AG08395 (cell line): Measurements from ENCODE around the gene SKAP2.

Experiments used
- DNase-seq: peaks from one replicate; pipeline ENCODE4 v3.0.0; 2012; ENCODE audit warnings: mixed read lengths, low spot score

The SKAP2 gene

GRCh38 chr7:26637610-26638009 lies 226.8 kb downstream of the SKAP2 start:
- no peak for DNase-seq

GRCh38 chr7:26636808-26637207 lies 227.6 kb downstream of the SKAP2 start:
- DNase-seq, result no peak

DNA sequence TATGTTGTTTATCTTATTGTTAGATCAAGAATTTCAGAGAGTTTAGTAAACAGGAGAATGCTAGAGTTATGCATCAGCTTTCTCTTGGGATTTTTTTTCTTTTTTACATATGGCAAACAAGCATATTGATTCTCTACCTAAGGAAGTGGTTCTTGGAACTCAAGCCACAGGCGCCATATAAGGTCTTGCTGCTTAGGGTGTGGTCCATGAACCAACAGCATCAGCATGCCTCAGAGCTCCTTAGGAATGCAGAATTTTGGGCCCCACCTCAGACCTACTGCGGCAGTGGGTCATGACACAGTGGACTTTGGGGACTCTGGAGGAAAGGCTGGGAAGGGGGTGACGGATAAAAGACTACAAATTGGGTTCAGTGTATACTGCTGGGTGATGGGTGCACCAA lies 230.8 kb downstream of the SKAP2 start:
- DNase-seq, result no peak

DNA sequence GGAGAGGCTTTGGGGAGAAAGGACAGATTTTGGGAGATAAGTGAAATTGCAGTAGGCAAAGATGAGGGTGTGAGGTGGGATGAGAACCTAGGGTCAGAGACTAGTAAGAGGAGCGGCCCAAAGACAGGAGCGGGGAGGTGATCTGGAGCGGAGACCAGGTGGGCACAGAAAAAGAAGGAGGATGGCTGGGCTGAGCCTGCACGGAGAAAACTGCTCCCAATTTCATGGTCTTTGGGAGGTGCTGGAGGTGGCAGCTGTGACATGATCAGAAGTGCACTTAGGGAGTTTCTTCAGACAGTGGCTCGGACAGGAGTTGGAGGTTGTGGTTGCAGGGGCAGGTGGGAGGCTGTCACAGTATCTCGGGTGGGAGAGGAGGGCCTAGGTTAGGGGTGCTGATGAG lies 232.8 kb downstream of the SKAP2 start:
- no peak for DNase-seq

DNA sequence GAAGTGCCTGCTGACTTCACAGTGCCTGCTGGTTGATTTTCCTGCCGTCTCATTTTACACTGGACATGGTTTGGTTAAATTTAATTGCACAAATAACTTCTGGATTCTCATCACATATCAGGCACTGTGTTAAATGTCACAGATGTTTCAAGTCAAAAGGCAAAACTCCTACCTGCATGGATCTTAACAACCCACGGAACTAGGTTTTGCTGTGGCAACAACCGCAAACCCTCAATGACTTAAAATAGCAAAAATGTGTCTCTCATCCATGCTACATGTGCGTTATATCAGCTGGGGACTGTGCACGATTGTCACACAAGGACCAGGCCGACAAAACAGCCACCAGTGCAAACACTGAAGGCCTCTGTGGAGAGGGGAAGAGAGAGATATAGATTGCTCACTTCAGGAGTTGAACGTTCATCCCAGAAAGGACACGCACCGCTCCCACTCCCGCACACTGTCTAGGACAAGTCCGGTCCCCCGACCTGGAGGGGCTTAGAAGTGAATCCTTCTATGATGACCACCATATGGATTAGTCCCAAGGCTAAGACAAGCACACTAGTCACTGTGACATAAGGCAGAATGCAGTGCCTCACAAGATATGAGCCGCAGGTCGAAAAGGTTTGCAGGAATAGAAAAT lies 233.3 kb downstream of the SKAP2 start:
- no peak for DNase-seq

DNA sequence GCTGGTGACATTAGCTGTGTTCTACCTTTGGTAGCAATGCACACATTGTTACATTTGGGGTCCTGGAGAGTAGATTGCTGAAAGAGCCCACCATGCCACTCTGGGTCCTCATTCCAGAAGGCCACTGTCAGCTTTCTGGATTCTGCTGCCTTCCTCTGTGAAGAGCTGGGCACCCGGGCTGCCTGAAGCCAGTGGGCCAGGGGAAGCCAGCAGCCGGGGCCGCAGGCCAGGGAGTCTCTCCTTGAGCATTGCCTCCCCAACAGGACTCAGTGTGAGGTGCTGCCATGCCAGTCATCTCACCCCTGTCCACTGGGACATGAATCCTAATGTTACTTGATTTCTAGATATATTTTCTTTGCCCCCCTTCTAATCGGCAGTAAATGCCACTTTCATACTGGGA lies 234.0 kb downstream of the SKAP2 start:
- DNase-seq, result no peak

DNA sequence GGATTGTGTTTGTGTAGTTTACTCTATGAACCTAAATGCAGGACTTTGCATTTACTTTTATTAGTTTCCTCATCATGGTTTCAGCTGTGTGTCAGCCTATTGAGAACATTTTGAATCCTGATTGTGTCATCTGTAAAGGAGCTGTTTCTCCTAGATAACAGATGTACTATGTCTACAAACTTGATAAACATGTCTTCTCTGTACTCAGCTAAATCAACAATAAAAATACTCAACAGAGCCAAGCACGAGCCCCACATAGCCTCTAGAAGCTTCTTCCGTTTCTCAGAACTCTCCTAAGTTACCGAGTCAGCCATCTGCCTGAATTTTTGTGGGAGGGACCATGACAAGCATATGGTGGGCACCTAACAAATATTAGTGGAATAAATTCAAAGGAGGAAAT lies 234.7 kb downstream of the SKAP2 start:
- no peak for DNase-seq

DNA sequence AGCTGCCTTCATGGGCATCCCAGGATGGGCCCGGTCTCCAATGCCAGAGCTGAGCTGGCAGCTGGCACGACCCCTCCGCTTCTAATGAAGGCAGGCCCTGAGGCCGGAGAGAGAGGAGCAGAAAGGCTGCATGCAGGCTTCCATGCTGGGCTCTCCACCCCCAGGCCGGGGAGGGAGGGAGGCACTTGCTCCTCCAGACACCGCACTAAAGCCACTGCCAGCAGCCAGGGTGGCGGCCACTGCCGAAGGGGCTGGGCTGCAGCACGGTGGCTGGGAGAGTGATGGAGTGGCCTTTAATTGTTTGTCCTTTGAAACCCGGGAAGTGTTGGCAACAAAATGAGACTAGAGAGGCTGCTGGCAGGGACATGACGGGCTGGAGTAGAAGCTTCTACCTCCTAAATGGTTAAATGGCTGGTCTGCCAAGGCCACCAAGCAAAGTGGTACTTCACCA lies 236.5 kb downstream of the SKAP2 start:
- no peak for DNase-seq

GRCh38 chr7:26627221-26627620 lies 237.2 kb downstream of the SKAP2 start:
- no peak for DNase-seq

- no peak for DNase-seq
These were observed 237.7 kb downstream of the SKAP2 start for GRCh38 chr7:26626687-26627086.

DNA sequence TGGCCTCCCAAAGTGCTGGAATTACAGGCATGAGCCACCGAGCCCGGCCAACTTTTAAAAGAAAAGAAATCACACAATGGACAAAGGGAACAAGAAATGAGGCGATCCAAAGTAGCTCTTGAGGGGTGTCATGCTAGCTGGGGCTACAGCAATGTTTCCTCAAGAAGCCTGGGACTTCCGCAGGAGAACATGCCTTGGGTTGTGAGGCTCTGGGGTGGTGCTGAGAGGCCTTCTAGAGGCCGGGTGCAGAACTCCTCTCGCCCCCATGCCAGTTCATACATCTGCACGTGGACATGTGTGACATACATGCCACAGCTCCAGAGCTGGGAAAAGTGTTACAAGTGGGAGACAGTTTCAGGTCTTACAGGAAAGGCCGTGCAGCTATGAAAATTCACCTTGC lies 238.2 kb downstream of the SKAP2 start:
- DNase-seq, result no peak

DNA sequence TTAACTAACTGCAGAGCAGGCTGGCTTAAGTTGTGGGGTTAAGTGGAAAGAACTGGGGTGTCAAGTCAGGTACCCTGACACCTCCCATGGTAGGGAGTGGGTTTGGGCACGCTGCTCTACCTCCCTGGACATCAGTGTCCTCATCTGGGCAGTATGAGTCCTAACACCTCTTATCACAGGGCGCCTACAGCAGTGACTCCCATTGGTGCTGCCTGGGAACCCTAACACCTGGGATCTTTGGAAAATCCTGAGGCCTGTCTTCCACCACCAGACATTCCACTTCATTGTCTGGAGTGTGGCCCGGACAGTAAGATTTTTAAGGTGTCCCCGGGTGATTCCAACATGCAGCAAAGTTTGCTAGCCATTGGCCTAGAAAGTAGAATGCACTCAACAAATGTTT lies 239.1 kb downstream of the SKAP2 start:
- DNase-seq, result no peak

DNA sequence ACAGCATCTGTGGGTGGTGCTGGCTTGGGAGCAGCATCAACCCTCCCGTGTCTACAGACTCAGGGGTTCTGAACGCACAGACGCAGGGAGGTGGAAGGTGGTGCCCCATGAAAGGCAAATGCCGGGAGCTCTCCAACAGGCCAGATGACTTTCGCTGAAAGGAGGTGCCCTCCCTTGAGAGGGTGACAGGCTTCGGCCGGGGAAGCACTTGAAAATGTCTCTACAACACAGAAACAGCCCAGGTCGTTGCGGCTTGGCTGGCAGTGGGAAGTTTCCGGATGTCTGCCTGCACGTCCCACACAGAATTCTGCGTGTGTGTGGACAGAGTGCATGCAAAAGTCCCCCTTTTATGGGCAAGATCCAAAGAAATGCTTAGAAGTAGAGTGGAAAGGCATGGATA lies 239.6 kb downstream of the SKAP2 start:
- DNase-seq, result no peak

- DNase-seq, result no peak
These were observed 240.0 kb downstream of the SKAP2 start for GRCh38 chr7:26624431-26624830.

DNA sequence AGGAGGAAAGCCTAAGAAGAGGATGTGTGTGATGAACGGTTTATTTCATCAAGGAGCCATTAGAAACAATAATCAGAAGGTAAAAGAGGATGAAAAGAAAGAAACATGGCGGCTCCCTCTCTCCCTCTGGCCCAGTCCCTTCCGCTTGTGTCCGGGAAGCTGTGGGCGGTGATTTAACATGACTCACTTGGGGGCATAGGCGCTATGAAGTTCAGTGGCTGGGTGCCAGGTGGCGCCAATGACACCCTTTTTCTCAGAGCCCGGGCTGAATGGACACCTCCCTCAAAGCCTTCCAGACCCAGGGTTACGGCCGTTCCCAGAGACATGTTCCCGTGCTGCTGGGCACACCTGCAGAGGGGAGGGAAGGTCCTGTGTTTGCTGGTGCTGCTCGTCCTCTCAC lies 244.0 kb downstream of the SKAP2 start:
- DNase-seq, result no peak

GRCh38 chr7:26619348-26619984 lies 244.9 kb downstream of the SKAP2 start:
- no peak for DNase-seq

DNA sequence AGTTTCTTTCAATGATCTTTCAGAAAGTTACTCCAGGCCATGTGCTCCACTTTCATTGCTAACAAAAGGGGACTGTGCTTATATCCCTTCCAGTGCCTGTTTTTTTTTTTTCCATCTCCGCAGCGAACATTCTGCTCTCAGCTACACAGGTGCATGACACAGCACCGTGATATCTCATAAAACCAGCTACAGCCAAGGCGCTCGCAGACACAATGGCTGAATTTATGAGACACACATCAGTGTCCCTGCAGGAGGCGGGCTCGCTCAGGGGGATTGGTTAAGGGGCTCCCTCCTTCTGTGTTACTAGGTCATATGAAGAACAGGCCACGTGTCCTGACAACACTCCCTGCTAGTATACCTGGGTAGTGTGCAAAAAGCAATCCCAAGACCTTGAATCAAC lies 245.5 kb downstream of the SKAP2 start:
- no peak for DNase-seq

DNA sequence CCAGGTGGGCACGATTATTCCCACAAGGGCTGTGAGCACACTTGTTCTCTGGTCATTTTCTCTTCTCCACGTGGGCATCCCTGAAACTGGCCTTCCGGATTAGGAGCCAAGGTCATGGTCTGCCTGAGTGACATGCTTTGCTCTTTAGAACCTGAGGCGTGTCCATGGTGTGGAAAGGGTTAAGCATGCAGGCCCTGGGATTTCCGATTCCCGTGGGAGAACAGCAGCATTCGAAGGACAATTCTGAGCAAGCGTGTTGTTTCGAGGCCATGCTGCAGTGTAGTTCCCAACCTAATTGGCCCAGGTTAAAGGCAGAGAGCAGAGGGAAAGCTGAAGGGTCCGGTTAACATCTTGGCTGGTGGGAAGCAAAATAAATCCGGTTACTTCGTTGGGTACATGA lies 245.9 kb downstream of the SKAP2 start:
- no peak for DNase-seq
